H9 (cell line): ENCODE measurements around the gene TFB1M. TPM values are rescaled to one million over a fixed set of nuclear protein-coding genes. Genes with fewer than 3 reads are reported as not detected.

ENCODE experiments used
- DNase-seq: peaks from one replicate; pipeline ENCODE4 v3.0.0-alpha.2; 2017
- H2AFZ ChIP-seq: one replicate; pipeline ENCODE4 v1.6.1; 2013; ENCODE audit warnings: mild to moderate bottlenecking, low read length, control low read depth, moderate library complexity
- H2AK5ac ChIP-seq: 2 replicates; pipeline ENCODE4 v1.6.1; 2013; ENCODE audit warnings: low read length, control low read depth, mixed read lengths; ENCODE audit not compliant: insufficient read length
- H2BK120ac ChIP-seq: one replicate; pipeline ENCODE4 v1.6.1; 2013; ENCODE audit warnings: low read depth, mild to moderate bottlenecking, low read length, control low read depth, inconsistent platforms; ENCODE audit not compliant: poor library complexity, severe bottlenecking
- H2BK12ac ChIP-seq: 2 replicates; pipeline ENCODE4 v1.6.1; 2013; ENCODE audit warnings: low read length, control low read depth, mixed read lengths, low read depth; ENCODE audit not compliant: insufficient read length
- H2BK15ac ChIP-seq: 2 replicates; pipeline ENCODE4 v1.6.1; 2013; ENCODE audit warnings: low read depth, low read length, control low read depth
- H2BK20ac ChIP-seq: one replicate; pipeline ENCODE4 v1.6.1; 2013; ENCODE audit warnings: low read depth, mild to moderate bottlenecking, low read length, control low read depth, inconsistent platforms; ENCODE audit not compliant: poor library complexity, severe bottlenecking
- H2BK5ac ChIP-seq: 2 replicates; pipeline ENCODE4 v1.6.1; 2013; ENCODE audit warnings: low read length, control low read depth, mixed read lengths; ENCODE audit not compliant: insufficient read length
- H3K14ac ChIP-seq: 2 replicates; pipeline ENCODE4 v1.6.1; 2013; ENCODE audit warnings: low read length, control low read depth; ENCODE audit not compliant: insufficient read depth
- H3K18ac ChIP-seq: 2 replicates; pipeline ENCODE4 v1.6.1; 2013; ENCODE audit warnings: low read depth, mild to moderate bottlenecking, mixed read lengths, low read length, control low read depth; ENCODE audit not compliant: insufficient read length
- H3K23ac ChIP-seq: 2 replicates; pipeline ENCODE4 v1.6.1; 2013; ENCODE audit warnings: low read length, control low read depth, mixed read lengths, low read depth; ENCODE audit not compliant: insufficient read length
- H3K23me2 ChIP-seq: 2 replicates; pipeline ENCODE4 v1.6.1; 2013; ENCODE audit warnings: low read depth, mild to moderate bottlenecking, mixed read lengths, low read length, control low read depth; ENCODE audit not compliant: insufficient read length, poor library complexity, severe bottlenecking
- H3K27ac ChIP-seq: 2 replicates; pipeline ENCODE4 v1.5.1; 2013; ENCODE audit warnings: low read length, control low read depth, mixed read lengths, low read depth; ENCODE audit not compliant: insufficient read length
- H3K27me3 ChIP-seq: 2 replicates; pipeline ENCODE4 v1.6.1; 2013; ENCODE audit warnings: low read length, control low read depth, inconsistent platforms; ENCODE audit not compliant: insufficient read depth
- H3K4ac ChIP-seq: 2 replicates; pipeline ENCODE4 v1.6.1; 2013; ENCODE audit warnings: low read depth, mild to moderate bottlenecking, control low read depth, inconsistent platforms, low read length, moderate library complexity
- H3K4me1 ChIP-seq: 2 replicates; pipeline ENCODE4 v1.6.1; 2013; ENCODE audit warnings: low read length, control low read depth, inconsistent platforms; ENCODE audit not compliant: insufficient read depth
- H3K4me2 ChIP-seq: 2 replicates; pipeline ENCODE4 v1.6.1; 2013; ENCODE audit warnings: low read length, control low read depth, mixed read lengths; ENCODE audit not compliant: insufficient read length, insufficient read depth
- H3K56ac ChIP-seq: 2 replicates; pipeline ENCODE4 v1.6.1; 2013; ENCODE audit warnings: low read depth, mild to moderate bottlenecking, mixed read lengths, low read length, control low read depth; ENCODE audit not compliant: insufficient read length
- H3K79me1 ChIP-seq: 2 replicates; pipeline ENCODE4 v1.6.1; 2013; ENCODE audit warnings: low read depth, mild to moderate bottlenecking, moderate library complexity, low read length, control low read depth, inconsistent platforms; ENCODE audit not compliant: insufficient read depth, poor library complexity, severe bottlenecking
- H3K79me2 ChIP-seq: 2 replicates; pipeline ENCODE4 v1.6.1; 2013; ENCODE audit warnings: low read length, control low read depth, inconsistent platforms; ENCODE audit not compliant: insufficient read depth
- H3K9ac ChIP-seq: 2 replicates; pipeline ENCODE4 v1.6.1; 2013; ENCODE audit warnings: low read length, control low read depth, mixed read lengths; ENCODE audit not compliant: insufficient read length; ENCODE audit errors: extremely low read depth
- H3K9me3 ChIP-seq: one replicate; pipeline ENCODE4 v1.6.1; 2013; ENCODE audit warnings: low read depth, low read length, inconsistent platforms; ENCODE audit not compliant: control insufficient read depth
- H3T11ph ChIP-seq: one replicate; pipeline ENCODE4 v1.6.1; 2013; ENCODE audit warnings: mild to moderate bottlenecking, low read length, control low read depth, inconsistent platforms
- H4K20me1 ChIP-seq: one replicate; pipeline ENCODE4 v1.6.1; 2013; ENCODE audit not compliant: control insufficient read depth, insufficient read length, insufficient read depth
- H4K5ac ChIP-seq: 2 replicates; pipeline ENCODE4 v1.6.1; 2013; ENCODE audit warnings: low read depth, mild to moderate bottlenecking, mixed read lengths, low read length, control low read depth; ENCODE audit not compliant: insufficient read length
- H4K8ac ChIP-seq: replicated peaks from 2 replicates; pipeline ENCODE4 v1.6.1; 2013; ENCODE audit warnings: low read length, control low read depth, mixed read lengths, low read depth; ENCODE audit not compliant: insufficient read length
- H4K91ac ChIP-seq: 2 replicates; pipeline ENCODE4 v1.6.1; 2013; ENCODE audit warnings: low read depth, mild to moderate bottlenecking, moderate library complexity, mixed read lengths, low read length, control low read depth; ENCODE audit not compliant: insufficient read length
- H3K27ac Mint-ChIP-seq, 3 experiments: 2 replicates in 2 of 3; 3 replicates in 1 of 3; pipeline ENCODE4 v1.8.0; 2020 to 2021; ENCODE audit warnings: mixed read lengths in 3 of 3, mild to moderate bottlenecking in 1 of 3, moderate library complexity in 1 of 3
- H3K27me3 Mint-ChIP-seq: 2 replicates; pipeline ENCODE4 v1.8.0; 2021; ENCODE audit warnings: low read depth, mild to moderate bottlenecking, moderate library complexity, mixed read lengths
- H3K36me3 Mint-ChIP-seq, 3 experiments: 2 replicates in 2 of 3; 3 replicates in 1 of 3; pipeline ENCODE4 v1.8.0; 2020 to 2021; ENCODE audit warnings: low read depth in 3 of 3, mixed read lengths in 3 of 3; ENCODE audit not compliant: insufficient read depth in 1 of 3
- H3K4me1 Mint-ChIP-seq, 2 experiments: 2 replicates each; pipeline ENCODE4 v1.8.0; 2020; ENCODE audit warnings: mixed read lengths in 2 of 2
- H3K4me3 Mint-ChIP-seq, 2 experiments: 2 replicates in 1 of 2; 3 replicates in 1 of 2; pipeline ENCODE4 v1.8.0; 2020 to 2021; ENCODE audit warnings: mild to moderate bottlenecking in 2 of 2, mixed read lengths in 2 of 2, moderate library complexity in 1 of 2
- H3K9me3 Mint-ChIP-seq, 2 experiments: 2 replicates in 1 of 2; 3 replicates in 1 of 2; pipeline ENCODE4 v1.8.0; 2020; ENCODE audit warnings: mild to moderate bottlenecking in 2 of 2, mixed read lengths in 2 of 2, moderate library complexity in 1 of 2
- WGBS: extraction: QIAGEN DNeasy Blood & Tissue Kit; methylation state at CpG from one replicate; pipeline ENCODE4 v1.1.7; 2013; ENCODE audit warnings: missing lambda C conversion rate, low lambda C conversion rate, mixed read lengths; ENCODE audit not compliant: insufficient read length; ENCODE audit errors: extremely low coverage; 5-methylcytosine and 5-hydroxymethylcytosine counted together
- total RNA-seq: library from RNA; stranded (reverse); gene quantifications from 2 replicates; pipeline ENCODE4 v1.2.1, GENCODE V29; 2021
- TF ChIP-seq, protein P1 (sequence below): fragments of 200-600 bp; sonication (generic); conservative IDR thresholded peaks from 3 replicates; pipeline ENCODE4 v1.8.0; 2021; ENCODE audit warnings: antibody characterized with exemption, mild to moderate bottlenecking

Gene TFB1M
- total RNA-seq, 1 experiment from 2014 or later, result 28.6 TPM

DNA sequence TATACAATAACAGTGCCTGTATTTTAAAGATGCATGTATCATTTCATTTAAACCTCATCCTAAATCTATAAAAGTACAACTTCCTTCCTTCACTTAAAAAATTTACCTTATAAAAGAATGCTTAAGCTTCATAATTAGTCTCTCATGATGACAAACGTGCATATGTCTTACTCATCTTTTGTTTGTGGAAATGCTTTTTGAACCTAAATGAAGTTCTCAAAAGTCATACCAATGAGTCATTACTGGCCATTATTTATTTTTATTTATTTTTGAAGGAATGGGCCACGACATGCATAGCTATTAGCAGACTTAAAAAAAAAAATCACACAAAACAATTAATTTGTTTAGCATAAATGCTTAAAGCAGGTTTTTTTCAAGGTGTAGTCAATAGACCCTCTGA lies 3.7 kb downstream of the TFB1M start:
- no peak overlapping the region for H4K5ac ChIP-seq
- Mint-ChIP-seq H3K4me3 (no peak overlapping the region), H3K36me3 (peaks cover 15 to 47% (median 47%) of the 10 kb centered on the region in 3 experiments), H3K4me1 (peaks cover 7 to 15% of the 10 kb centered on the region in 2 experiments), H3K27ac (no peak overlapping the region; a peak in 1 of 7 replicates), H3K27me3 (no peaks in the 10 kb centered on the region), H3K9me3 (no peaks in the 10 kb centered on the region)
- no peak overlapping the region for H2AFZ ChIP-seq
- H3K9ac ChIP-seq, result no peak overlapping the region
- H2BK5ac ChIP-seq, result no peak overlapping the region
- no peak overlapping the region for H2BK12ac ChIP-seq
- no CpG with 5 or more reads among the region's 2 CpGs for WGBS
- no peak overlapping the region for H3K14ac ChIP-seq
- H2AK5ac ChIP-seq, result no peak overlapping the region
- no peaks in the 10 kb centered on the region for H3K27me3 ChIP-seq
- no peaks in the 10 kb centered on the region for H3K79me2 ChIP-seq
- TF ChIP-seq, protein P1, sequence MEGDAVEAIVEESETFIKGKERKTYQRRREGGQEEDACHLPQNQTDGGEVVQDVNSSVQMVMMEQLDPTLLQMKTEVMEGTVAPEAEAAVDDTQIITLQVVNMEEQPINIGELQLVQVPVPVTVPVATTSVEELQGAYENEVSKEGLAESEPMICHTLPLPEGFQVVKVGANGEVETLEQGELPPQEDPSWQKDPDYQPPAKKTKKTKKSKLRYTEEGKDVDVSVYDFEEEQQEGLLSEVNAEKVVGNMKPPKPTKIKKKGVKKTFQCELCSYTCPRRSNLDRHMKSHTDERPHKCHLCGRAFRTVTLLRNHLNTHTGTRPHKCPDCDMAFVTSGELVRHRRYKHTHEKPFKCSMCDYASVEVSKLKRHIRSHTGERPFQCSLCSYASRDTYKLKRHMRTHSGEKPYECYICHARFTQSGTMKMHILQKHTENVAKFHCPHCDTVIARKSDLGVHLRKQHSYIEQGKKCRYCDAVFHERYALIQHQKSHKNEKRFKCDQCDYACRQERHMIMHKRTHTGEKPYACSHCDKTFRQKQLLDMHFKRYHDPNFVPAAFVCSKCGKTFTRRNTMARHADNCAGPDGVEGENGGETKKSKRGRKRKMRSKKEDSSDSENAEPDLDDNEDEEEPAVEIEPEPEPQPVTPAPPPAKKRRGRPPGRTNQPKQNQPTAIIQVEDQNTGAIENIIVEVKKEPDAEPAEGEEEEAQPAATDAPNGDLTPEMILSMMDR, result no peak
- no peak overlapping the region for H3K4me2 ChIP-seq
- no peaks in the 10 kb centered on the region for H3K79me1 ChIP-seq
- no peak overlapping the region for H4K8ac ChIP-seq
- no peak overlapping the region for H3K23ac ChIP-seq
- DNase-seq, result no peak
- no peaks in the 10 kb centered on the region for H3K9me3 ChIP-seq
- no peak overlapping the region for H3T11ph ChIP-seq
- H3K56ac ChIP-seq, result no peak overlapping the region
- H4K20me1 ChIP-seq, result no peaks in the 10 kb centered on the region
- H2BK15ac ChIP-seq, result no peak overlapping the region
- H2BK120ac ChIP-seq, result no peak overlapping the region
- no peak overlapping the region for H3K4ac ChIP-seq
- no peak overlapping the region for H3K18ac ChIP-seq
- H2BK20ac ChIP-seq, result no peak overlapping the region
- peaks cover 2% of the 10 kb centered on the region for H3K23me2 ChIP-seq
- no peak overlapping the region for H3K27ac ChIP-seq
- H3K4me1 ChIP-seq, result no peaks in the 10 kb centered on the region
- H4K91ac ChIP-seq, result no peak overlapping the region
